Liver (tissue), 9 donors: Measurements from ENCODE around the gene DIP2A. TPM values are rescaled to one million over a fixed set of nuclear protein-coding genes. Genes with fewer than 3 reads are reported as not detected.

Experiments used
- DNase-seq: peaks from one replicate; pipeline ENCODE4 v3.0.0-alpha.2; 2017; ENCODE audit warnings: low spot score
- H3K27ac ChIP-seq, 2 donors: one replicate each; pipeline ENCODE4 v1.7.0; 2013; ENCODE audit warnings: inconsistent platforms in 2 of 2, low read length in 2 of 2, control low read depth in 1 of 2, low read depth in 1 of 2, mild to moderate bottlenecking in 1 of 2
- H3K27me3 ChIP-seq, 4 donors: one replicate each; pipeline versions ENCODE4 v1.6.1 to v1.7.0; 2013; ENCODE audit warnings: low read length in 3 of 4, inconsistent platforms in 1 of 4, mild to moderate bottlenecking in 1 of 4, moderate library complexity in 1 of 4; ENCODE audit not compliant: control insufficient read depth in 4 of 4, insufficient read depth in 4 of 4
- H3K36me3 ChIP-seq, 4 donors: one replicate each; pipeline versions ENCODE4 v1.6.1 to v1.7.0; 2013; ENCODE audit warnings: low read length in 3 of 4, mild to moderate bottlenecking in 3 of 4, low read depth in 1 of 4, moderate library complexity in 1 of 4; ENCODE audit not compliant: control insufficient read depth in 4 of 4, insufficient read depth in 3 of 4
- H3K4me1 ChIP-seq, 4 donors: one replicate each; pipeline versions ENCODE4 v1.6.1 to v1.7.0; 2013; ENCODE audit warnings: low read length in 3 of 4, mild to moderate bottlenecking in 3 of 4, moderate library complexity in 1 of 4; ENCODE audit not compliant: control insufficient read depth in 4 of 4, insufficient read depth in 4 of 4
- H3K4me3 ChIP-seq, 3 donors: one replicate each; pipeline versions ENCODE4 v1.6.1 to v1.7.0; 2013; ENCODE audit warnings: low read length in 3 of 3, control low read depth in 1 of 3, low read depth in 1 of 3, mild to moderate bottlenecking in 1 of 3
- H3K9ac ChIP-seq, 2 donors: one replicate each; pipeline ENCODE4 v1.7.0; 2013; ENCODE audit warnings: low read length in 2 of 2, mild to moderate bottlenecking in 2 of 2, moderate library complexity in 2 of 2, control low read depth in 1 of 2, low read depth in 1 of 2
- H3K9me3 ChIP-seq, 4 donors: one replicate each; pipeline versions ENCODE4 v1.6.1 to v1.7.0; 2013; ENCODE audit warnings: low read length in 3 of 4; ENCODE audit not compliant: control insufficient read depth in 4 of 4
- EGR1 ChIP-seq, 2 donors: IDR thresholded peaks; 2 replicates each; pipeline ENCODE4 v1.6.1; 2016 to 2018; ENCODE audit warnings: antibody characterized with exemption in 2 of 2, low read depth in 2 of 2
- FOXA1 ChIP-seq: IDR thresholded peaks from 2 replicates; pipeline ENCODE4 v1.6.1; 2016; ENCODE audit warnings: antibody characterized with exemption
- GABPA ChIP-seq, 2 donors: IDR thresholded peaks in 1 of 2; conservative IDR thresholded peaks in 1 of 2; 2 replicates each; pipeline ENCODE4 v1.6.1; 2016; ENCODE audit warnings: antibody characterized with exemption in 2 of 2, mild to moderate bottlenecking in 1 of 2, moderate library complexity in 1 of 2
- HNF4A ChIP-seq, 2 donors: conservative IDR thresholded peaks; 2 replicates each; pipeline ENCODE4 v1.6.1; 2016; ENCODE audit warnings: antibody characterized with exemption in 2 of 2, mild to moderate bottlenecking in 2 of 2
- HNF4G ChIP-seq: IDR thresholded peaks from 2 replicates; pipeline ENCODE4 v1.6.1; 2016; ENCODE audit warnings: antibody characterized with exemption
- RAD21 ChIP-seq, 2 donors: IDR thresholded peaks; 2 replicates each; pipeline ENCODE4 v1.6.1; 2016; ENCODE audit warnings: antibody characterized with exemption in 2 of 2, mild to moderate bottlenecking in 2 of 2
- SP1 ChIP-seq: IDR thresholded peaks from 2 replicates; pipeline ENCODE4 v1.6.1; 2018; ENCODE audit warnings: antibody characterized with exemption, mild to moderate bottlenecking
- TAF1 ChIP-seq: conservative IDR thresholded peaks from 2 replicates; pipeline ENCODE4 v1.6.1; 2016; ENCODE audit warnings: antibody characterized with exemption, mild to moderate bottlenecking
- WGBS: extraction: QIAGEN DNeasy Blood & Tissue Kit; methylation state at CpG from one replicate; pipeline ENCODE4 v1.1.7; 2013; 5-methylcytosine and 5-hydroxymethylcytosine counted together
- polyA plus RNA-seq, 2 donors: library from polyadenylated mRNA; stranded (reverse) in 1 of 2; unstranded in 1 of 2; fragments of 200-250 nt in 1 of 2; fragments of >200 nt in 1 of 2; fragmentation: Nextera tagmentation in 1 of 2; extraction: Ambion mirVana in 1 of 2; gene quantifications; one replicate each; pipeline versions ENCODE4 v1.2.1 to v1.2.3, GENCODE V29; 2013 to 2015
- total RNA-seq, 2 donors: library from RNA; depleted of rRNA; stranded (reverse); fragments of >200 nt; gene quantifications; one replicate each; pipeline ENCODE4 v1.2.3, GENCODE V29; 2014
- TF ChIP-seq, protein P1 (sequence below): IDR thresholded peaks from 2 replicates; pipeline ENCODE4 v1.6.1; 2016; ENCODE audit warnings: antibody characterized with exemption, mild to moderate bottlenecking
- TF ChIP-seq, protein P2 (sequence below): IDR thresholded peaks from 2 replicates; pipeline ENCODE4 v1.6.1; 2016; ENCODE audit warnings: antibody characterized with exemption
- TF ChIP-seq, protein P3 (sequence below): IDR thresholded peaks from 2 replicates; pipeline ENCODE4 v1.6.1; 2016; ENCODE audit warnings: antibody characterized with exemption
- TF ChIP-seq, protein P4 (sequence below): IDR thresholded peaks from 2 replicates; pipeline ENCODE4 v1.6.1; 2016; ENCODE audit warnings: antibody characterized with exemption
- donor health status: healthy.
- donor health status: healthy.
- donor health status: healthy.
- donor health status: healthy.
- donor health status: healthy.

DIP2A gene
- total and polyA plus RNA-seq, 4 donors: 3.8 to 21.7 (median 7.5) TPM

DNA sequence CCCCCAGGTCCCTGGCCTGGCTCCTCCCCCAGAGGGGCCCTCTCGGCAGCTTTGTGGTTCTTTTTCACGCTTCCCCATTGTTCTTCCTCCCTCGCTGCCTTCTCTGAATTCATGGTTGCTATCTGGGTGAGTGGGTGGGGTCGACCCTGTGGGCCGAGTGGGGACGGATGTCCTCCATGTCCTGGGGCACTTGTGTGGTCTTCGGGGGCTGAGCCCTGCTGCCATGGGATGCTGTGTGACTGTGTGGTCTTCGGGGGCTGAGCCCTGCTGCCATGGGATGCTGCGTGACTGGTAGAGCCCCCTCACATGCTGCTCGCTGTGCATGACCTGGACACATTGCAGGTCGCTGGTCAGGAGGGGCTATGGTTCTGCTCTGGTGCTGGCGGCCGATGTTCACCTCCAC lies 21.6 kb upstream of the DIP2A start:
- DNase-seq: no peak
- H3K27ac ChIP-seq: no peak overlapping the region
- H3K36me3 ChIP-seq: peaks cover 17 to 72% (median 23%) of the 10 kb centered on the region in 4 donors
- WGBS: 88% methylated on average over 13 of the region's 13 CpGs
- no peak overlapping the region for H3K4me3 ChIP-seq
- no peak for TF ChIP-seq FOXA1
- TF ChIP-seq EGR1 (IDR thresholded peaks at IDR 0.05; ENCODE audit: low read depth in 2 of 2): no peak
- TF ChIP-seq, protein P1, sequence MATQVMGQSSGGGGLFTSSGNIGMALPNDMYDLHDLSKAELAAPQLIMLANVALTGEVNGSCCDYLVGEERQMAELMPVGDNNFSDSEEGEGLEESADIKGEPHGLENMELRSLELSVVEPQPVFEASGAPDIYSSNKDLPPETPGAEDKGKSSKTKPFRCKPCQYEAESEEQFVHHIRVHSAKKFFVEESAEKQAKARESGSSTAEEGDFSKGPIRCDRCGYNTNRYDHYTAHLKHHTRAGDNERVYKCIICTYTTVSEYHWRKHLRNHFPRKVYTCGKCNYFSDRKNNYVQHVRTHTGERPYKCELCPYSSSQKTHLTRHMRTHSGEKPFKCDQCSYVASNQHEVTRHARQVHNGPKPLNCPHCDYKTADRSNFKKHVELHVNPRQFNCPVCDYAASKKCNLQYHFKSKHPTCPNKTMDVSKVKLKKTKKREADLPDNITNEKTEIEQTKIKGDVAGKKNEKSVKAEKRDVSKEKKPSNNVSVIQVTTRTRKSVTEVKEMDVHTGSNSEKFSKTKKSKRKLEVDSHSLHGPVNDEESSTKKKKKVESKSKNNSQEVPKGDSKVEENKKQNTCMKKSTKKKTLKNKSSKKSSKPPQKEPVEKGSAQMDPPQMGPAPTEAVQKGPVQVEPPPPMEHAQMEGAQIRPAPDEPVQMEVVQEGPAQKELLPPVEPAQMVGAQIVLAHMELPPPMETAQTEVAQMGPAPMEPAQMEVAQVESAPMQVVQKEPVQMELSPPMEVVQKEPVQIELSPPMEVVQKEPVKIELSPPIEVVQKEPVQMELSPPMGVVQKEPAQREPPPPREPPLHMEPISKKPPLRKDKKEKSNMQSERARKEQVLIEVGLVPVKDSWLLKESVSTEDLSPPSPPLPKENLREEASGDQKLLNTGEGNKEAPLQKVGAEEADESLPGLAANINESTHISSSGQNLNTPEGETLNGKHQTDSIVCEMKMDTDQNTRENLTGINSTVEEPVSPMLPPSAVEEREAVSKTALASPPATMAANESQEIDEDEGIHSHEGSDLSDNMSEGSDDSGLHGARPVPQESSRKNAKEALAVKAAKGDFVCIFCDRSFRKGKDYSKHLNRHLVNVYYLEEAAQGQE: no peak
- TF ChIP-seq, protein P2, sequence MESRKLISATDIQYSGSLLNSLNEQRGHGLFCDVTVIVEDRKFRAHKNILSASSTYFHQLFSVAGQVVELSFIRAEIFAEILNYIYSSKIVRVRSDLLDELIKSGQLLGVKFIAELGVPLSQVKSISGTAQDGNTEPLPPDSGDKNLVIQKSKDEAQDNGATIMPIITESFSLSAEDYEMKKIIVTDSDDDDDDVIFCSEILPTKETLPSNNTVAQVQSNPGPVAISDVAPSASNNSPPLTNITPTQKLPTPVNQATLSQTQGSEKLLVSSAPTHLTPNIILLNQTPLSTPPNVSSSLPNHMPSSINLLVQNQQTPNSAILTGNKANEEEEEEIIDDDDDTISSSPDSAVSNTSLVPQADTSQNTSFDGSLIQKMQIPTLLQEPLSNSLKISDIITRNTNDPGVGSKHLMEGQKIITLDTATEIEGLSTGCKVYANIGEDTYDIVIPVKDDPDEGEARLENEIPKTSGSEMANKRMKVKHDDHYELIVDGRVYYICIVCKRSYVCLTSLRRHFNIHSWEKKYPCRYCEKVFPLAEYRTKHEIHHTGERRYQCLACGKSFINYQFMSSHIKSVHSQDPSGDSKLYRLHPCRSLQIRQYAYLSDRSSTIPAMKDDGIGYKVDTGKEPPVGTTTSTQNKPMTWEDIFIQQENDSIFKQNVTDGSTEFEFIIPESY: no peak
- no peaks in the 10 kb centered on the region for H3K9me3 ChIP-seq
- H3K9ac ChIP-seq: no peak overlapping the region
- H3K27me3 ChIP-seq: no peaks in the 10 kb centered on the region
- H3K4me1 ChIP-seq: no peaks in the 10 kb centered on the region

DNA sequence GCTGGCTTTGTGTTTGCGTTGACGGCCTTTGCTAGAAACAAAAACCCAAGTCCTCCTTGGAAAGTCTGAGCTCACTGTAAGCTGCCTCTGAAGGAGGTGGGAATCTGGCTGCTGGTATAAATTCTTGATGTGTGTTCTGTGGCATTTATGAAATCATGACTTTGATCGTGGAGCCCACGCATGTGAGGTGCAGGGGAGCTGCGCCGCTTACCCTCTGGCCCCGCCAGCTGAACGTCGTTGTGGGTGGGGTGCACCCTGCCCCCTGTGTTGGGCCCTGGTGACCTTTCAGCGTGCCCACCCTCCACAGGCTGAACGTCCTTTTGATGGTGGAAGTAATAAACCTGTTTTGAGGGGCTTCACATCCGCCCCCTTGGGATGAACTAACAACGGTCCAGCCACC lies 21.2 kb upstream of the DIP2A start:
- Histone ChIP-seq H3K36me3 (peaks cover 14 to 73% (median 22%) of the 10 kb centered on the region in 4 donors), H3K4me3 (no peak overlapping the region), H3K9ac (no peak overlapping the region), H3K4me1 (no peaks in the 10 kb centered on the region), H3K9me3 (no peaks in the 10 kb centered on the region), H3K27me3 (no peaks in the 10 kb centered on the region), H3K27ac (no peak overlapping the region)
- WGBS: 89% methylated on average over 13 of the region's 13 CpGs
- TF ChIP-seq, protein P3, sequence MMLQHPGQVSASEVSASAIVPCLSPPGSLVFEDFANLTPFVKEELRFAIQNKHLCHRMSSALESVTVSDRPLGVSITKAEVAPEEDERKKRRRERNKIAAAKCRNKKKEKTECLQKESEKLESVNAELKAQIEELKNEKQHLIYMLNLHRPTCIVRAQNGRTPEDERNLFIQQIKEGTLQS: no peak
- TF ChIP-seq, protein P2: no peak
- no peak for TF ChIP-seq SP1
- no peak for TF ChIP-seq HNF4G
- no peak for TF ChIP-seq RAD21 (IDR thresholded peaks at IDR 0.05)
- no peak for TF ChIP-seq TAF1
- no peak for TF ChIP-seq GABPA (IDR thresholded peaks at IDR 0.05 in 1 of 2, conservative IDR thresholded peaks at IDR 0.05 in 1 of 2)
- TF ChIP-seq FOXA1: no peak
- TF ChIP-seq, protein P4, sequence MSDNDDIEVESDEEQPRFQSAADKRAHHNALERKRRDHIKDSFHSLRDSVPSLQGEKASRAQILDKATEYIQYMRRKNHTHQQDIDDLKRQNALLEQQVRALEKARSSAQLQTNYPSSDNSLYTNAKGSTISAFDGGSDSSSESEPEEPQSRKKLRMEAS: no peak
- no peak for TF ChIP-seq HNF4A (conservative IDR thresholded peaks at IDR 0.05)
- DNase-seq: no peak
